HPDE6-E6E7 (cell line): ENCODE data around the gene PLAC9.

Source experiments
- DNase-seq: peaks from one replicate; pipeline ENCODE4 v3.0.0; 2011; ENCODE audit warnings: missing footprints; ENCODE audit errors: extremely low spot score

PLAC9 gene

DNA sequence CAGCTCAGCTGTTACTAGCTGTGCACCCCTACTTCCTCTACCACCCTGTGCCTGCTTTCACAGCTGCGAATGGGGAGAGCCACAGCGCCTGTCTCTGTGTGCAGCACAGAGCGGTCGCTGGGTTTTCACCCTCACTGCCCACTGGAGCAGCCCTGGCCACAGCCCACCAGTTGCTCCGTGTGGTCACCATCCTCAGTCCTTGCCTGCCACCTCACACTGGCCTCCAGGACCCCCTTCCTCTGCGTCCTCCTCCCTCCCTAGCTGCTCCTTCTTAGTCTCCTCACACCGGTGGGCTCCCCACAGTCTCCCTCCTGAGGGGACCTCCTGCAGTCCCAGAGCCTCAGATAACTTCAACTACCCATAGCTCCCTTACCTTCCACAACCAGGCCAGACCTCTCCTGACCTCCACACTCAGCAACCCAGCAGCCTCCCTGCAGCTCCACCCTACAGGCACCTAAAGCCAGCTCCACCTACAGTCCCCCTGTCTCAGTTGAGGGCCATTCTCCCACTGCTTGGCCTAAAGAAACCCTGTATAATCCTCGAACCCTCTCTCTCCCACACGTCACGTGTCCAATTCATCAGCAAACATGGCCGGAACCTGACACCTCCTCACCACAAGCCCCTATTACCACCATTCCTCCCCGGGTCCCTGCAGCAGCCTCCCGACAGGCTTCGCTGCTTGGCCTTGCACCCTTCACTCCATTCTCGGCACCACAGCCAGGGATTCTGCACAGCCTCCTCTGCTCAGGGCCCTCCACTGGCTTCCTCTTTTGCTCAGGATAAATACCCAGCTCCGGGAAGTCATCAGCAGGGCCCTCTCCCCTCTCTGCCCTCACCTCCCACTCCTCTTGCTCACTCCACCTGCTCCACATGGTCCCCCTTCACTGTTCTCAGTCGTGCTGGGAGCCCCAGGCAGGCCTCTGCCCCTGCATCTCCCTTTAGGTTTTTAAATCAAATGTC, 28.1 kb downstream of the PLAC9 start:
- DNase-seq, result no peak

DNA sequence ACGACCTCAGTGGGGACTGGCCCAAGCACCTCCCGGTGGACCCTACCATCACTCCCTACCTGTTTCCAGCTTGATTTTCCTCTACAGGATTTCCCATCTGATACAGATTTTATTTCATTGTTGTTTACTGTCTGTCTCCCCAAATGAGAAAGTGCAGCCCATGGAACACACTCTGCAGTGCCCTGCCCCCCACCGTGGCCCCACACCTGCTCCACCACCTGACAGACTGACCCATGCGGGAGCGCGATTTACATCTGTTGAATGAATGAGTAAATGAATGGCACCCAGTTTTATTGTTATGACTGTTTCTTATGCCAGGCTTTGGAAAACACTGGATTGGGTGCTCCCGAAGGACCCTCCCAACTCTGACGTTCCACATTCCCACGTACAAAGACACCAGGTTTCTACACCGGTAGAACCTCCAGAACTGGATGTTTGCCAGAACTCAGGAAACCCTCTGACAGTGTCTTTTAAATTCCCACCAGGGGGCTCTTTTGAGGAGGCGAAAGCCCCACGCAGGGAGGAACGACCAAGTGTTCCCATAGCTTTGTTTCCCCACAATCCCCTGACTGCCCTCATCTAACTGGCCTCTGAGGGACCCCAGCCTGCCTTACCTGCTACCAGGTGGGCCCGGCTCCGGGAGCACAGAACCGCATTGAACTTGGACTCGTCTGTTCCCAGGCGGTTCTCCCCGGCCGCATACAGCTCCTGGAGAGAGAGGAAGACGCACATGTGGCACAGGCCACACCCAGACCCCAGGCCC, 29.0 kb downstream of the PLAC9 start:
- no peak for DNase-seq

DNA sequence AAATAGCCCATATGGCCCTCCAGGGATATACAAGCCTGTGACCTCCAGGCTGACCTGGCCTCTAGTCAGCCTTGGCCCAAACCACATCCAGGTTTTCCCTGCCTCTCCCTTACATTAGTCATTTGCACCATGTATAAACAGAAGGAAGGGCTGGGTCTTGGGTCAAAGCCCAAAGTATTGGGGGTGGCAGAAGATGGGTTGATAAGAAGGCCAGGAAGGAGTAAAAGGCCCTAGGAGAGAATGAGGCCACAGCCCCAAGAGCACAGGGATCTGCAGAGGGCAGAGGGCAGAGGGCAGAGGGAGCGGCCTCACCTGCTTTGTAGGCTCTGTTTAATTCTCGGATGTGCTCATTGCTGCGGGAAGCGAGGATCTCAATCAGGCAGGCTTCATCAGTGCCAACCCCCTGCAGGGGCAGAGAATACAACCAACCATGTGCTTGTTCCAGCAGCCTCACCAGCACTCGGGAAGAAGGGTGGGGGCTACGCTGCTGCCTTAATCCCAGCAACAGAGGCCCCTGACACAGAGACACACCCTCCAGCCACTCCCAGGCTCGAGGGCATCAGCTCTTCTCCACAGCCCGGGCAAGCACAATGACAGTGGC, 31.3 kb downstream of the PLAC9 start:
- no peak for DNase-seq

DNA sequence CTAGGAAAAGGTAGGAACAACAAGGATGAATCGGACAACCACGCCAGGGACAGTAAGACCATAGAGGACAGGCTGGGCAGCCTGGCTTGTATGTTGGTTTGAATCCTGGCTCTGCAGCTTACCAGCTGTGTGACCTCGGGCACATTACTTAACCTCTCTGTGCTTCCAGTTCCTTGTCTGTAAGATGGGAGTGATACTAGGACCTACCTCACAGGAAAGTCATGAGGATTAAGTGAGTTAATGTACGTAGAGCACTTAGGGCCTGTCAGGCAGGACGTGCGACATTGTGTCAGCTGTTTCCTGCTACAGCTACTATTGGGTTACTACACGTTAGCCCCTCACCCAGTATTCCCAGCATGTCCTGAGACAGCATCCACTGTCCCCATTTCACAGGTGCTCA, 32.1 kb downstream of the PLAC9 start:
- no peak for DNase-seq

DNA sequence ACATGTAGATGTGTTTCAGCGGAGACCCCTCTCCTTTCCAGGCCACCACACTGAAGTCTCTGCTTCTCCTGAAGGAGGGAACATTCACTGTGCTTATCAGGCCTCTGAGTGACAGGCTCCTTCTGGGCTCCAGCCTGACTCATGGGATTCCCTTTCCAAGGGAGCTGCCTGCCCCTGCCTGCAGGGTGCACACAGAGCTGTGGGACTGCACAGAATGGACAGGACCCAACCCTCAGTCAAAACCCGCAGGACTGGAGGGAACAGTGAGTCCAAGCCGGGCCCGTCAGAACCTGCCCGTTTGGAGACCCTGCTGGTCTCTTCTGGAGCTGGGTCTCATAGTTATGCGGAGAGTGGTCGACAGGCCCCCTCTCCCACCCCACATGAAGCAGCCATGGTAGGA, 32.6 kb downstream of the PLAC9 start:
- peak; percentile 87 for DNase-seq

DNA sequence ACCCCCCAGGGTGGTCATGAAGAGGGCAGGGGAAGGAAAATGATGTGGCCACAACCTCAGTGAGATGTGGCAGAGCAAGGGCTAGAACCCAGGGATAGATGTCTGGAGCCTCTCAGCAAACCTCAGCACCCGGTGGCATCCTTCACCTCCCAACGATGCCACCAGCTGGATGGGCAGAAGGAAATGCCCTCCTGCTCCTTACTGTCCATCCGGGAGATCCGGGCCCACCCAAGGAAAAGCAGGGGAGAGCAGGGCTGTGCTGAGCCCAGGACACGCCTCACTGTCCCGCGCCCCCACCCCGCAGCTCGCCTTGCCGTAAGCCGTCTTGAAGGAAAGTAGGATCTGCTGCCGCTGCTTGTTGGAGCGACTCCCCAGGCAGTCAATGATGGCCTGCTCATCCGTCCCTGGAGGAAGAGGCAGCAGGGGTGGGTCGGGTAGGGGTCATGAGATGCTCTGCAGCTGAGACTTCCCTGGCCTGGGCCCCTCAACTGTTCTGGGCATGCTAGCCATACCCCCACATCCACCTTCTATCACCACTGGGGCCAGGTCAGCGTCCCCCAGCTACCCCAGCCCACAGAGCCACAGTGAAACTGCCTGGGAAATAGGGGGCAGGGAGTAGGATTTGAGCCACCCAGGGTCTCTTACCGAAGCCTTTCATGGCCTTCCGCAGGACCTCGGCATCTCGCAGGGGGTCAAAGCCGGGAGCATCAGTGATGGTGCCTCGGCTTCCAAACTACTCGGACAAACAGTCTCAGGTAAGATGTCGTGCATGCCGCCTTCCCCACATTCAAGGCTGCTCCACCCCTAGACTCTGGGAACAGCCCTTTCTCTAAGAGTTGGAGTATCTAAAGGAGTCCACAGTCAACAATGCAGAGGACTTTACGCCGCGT, 34.3 kb downstream of the PLAC9 start:
- DNase-seq, result no peak

DNA sequence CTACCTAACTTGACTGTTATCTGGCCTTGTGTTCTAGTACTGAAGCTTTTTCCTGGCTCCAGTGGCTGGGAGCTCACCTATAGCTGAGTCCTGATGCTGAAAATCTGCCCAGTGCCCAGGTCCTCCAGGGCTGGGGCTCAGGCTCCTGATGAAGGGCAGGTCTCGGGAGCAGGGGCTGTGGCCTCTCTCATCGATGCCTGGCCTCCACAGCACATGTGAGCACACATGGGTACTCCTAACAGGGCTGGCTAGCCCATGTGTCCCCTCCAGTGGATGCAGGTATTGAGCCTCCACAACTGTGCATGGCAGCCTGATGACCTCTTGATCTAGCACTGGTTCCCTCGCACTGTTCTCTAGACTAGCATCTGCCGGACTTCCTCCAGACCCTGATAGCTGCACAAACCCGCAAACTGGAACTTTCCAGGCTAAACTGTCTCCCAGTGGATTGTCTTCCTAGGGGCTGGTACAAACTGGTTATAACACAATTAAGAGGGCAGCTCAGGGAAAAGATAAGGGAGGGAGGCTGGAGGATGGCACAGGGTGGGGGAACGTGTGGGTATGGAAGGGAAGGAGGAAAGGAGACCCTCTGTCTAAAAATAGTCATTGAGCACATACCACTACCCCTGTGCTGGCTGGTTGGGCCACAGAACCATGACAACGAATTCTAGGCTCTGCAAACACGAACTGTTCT, 35.1 kb downstream of the PLAC9 start:
- DNase-seq, result no peak

DNA sequence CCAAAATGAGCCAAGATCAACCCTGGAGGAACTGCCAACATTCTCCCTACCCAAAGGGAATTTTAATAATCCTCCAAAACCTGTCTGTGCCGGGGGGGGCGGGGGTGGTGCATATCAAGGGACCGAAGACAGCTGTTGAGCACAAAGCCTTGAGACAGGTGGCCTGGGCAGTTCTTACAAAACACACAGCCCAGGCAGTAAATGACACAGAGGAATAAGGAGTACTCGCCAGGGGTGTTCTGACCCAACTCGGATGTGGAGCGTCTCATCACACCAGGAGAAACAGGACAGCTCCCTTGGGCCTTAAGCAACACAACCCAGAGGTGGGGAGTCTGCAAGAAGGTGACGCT, 35.6 kb downstream of the PLAC9 start:
- no peak for DNase-seq

DNA sequence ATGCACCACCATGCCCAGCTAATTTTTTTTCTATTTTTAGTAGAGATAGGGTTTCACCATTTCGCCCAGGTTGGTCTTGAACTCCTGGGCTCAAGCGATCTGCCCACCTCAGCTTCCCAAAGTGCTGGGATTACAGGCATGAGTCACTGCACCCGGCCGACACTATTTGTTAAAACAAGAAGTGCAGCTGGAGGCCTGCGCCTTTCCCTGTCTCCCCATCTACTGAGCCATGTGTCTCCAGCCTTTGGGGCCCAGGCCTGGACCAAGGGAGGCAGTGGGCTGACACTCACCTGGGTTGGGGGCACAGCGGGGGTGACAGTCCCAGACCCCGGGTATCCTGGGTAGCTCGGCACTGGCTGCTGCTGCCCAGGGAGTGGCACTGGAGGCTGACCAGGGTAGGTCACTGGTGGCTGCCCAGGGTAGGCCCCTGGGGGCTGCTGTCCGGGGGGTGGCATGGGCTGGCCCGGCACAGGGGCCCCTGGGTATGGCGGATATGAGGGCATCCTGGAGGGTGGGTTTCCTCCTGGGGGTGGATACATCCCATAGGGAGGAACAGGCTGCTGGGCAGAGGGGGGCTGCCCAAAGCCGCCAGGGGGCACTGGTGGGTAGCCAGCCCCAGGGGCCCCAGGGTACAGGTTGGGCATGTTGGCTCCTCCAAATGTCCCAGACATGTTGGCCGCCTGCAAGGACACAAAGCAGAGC, 36.3 kb downstream of the PLAC9 start:
- DNase-seq, result no peak

DNA sequence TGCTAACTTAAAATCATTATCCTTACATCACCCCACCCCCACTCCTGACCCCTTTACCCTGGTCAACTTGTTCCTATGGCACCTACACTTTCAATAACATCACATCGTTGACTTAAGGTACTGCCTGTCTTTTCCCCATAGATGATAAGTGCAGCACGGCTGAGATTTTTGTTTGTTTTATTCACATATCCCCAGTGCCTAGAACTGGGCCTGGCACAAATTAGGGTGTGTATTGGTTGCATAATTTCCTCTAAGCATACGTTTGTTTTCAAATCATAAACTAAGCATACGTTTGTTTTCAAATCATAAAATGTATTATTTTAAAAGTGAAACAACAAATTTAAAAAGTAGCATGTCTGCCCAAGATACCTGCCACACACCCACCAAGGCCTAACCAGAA, 37.5 kb downstream of the PLAC9 start:
- DNase-seq, result no peak

DNA sequence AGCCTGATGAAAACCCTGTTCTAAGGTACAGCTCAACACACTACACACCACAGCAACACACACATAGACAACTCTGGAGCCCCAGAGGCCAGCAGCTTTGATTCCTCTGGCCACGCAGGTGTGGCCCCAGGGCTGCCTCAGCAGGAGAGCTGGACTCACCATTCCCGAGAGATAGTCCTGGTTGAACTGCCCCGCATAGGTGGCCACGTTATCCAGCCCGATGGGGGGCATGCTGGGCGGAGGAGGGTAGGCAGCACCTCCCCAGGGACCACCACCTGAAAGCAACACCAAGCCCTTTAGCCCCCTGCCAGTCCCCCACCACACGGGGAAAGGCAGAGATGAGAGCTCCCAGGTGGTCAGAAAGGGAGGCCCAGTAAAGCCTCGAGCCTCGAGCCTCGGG, 38.1 kb downstream of the PLAC9 start:
- DNase-seq, result no peak

DNA sequence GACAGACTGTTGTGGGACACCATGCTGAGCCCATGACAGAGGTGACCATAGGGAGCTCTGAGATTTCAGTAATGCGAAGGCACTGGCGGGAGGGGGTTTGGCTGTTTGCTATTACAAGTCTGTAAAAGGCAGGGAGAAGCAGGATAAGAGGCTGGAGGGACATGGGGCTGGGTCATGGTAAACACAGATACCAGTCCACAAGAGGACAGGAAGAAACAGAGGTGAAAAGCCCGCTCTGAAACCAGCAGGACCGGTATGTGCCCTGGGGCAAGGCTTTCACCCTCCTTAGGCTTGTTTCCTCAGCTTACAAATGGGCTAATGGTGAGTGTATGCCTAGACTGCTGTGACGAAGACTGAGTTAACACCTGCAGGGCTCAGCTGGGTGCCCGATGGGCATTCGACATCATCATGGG, 38.7 kb downstream of the PLAC9 start:
- peak; percentile 31 for DNase-seq

DNA sequence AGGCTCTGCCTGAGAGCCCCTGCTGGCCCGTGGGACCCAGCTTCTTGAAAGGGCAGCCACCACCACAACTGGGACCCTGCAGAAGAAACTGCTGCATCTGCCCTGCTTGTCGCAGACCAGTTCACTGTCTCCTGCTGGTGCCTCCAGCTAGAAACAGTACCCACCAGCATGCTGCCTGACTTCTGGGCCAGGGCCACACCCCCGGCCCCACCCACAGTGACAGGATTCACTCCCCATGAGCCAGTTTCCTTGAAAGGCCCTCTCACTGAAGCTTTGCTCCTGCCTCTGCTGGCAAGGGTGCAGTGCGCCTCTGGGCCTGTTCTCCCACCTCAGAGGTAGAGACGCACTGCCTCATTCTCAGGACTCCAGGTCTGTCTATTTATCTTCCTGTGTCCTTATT, 40.4 kb downstream of the PLAC9 start:
- DNase-seq, result no peak

DNA sequence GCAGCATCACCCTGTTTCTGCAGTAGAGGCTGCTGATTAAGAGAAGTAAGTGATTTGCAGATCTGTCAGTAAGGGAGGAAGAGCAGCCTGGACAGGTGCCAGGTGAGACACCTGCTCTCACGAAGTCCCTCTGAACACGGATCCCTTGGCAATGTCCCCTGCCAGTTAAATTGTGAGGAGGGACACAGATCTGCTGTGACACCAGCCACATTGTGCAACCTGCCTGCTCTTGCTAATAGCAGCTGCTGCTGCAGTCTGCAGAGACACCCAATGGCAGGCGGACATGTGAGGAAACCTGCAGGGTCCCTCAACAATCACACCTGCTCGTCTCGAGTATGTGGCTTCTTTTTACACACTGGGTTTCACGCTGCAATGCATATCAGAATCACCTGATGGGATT, 40.9 kb downstream of the PLAC9 start:
- DNase-seq, result no peak

DNA sequence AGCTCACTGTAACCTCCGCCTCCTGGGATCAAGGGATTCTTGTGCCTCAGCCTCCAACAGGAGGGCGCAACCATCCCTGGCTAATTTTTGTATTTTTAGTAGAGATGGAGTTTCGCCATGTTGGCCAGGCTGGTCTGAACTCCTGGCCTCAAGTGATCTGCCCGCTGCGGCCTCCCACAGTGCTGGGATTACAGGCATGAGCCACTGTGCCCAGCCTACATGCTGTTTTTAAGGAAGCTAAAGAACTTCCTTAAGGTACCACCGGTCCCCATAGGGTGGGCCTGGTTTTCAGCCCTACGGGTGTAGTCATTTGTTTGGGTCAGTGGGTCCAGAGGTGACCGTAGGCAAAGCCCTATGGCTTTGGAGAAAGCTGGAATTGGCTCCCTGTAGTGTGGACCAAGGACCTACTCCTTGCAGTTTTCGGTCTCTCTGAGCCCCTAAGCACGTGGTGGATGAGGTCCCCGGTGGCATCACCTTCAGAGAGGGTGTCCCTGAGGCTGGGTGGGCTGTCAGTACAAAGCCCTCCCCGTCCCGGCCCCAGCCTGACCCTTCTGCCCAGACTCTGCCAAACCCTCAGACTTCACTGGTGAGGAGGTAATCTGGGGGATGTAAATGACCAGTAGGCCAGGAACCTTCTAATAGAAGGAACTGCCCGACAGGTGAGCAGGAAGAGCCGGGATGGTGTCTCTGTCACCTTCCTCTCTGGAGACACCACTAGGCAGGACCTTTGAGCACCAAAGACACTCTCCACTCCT, 42.3 kb downstream of the PLAC9 start:
- no peak for DNase-seq

DNA sequence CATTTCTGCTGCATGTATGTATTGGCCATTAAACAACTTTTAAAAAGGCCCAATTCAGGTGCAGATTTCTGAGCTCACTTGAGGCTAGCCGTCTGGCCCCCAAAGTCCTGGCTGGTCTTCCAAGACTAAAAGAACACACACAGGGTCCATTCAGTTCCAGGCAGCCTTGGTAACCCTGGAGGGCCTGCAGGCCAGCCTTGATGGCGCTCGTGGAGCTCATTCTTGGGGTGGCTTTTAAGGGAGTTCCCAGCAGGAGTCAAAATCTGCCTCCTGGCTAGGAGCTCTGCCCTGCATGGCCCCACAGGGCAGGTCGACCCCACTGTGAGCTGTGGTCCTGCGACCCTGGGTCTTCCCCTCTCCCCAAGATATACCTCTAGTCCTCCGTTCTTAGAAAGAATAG, 44.0 kb downstream of the PLAC9 start:
- DNase-seq, result no peak

DNA sequence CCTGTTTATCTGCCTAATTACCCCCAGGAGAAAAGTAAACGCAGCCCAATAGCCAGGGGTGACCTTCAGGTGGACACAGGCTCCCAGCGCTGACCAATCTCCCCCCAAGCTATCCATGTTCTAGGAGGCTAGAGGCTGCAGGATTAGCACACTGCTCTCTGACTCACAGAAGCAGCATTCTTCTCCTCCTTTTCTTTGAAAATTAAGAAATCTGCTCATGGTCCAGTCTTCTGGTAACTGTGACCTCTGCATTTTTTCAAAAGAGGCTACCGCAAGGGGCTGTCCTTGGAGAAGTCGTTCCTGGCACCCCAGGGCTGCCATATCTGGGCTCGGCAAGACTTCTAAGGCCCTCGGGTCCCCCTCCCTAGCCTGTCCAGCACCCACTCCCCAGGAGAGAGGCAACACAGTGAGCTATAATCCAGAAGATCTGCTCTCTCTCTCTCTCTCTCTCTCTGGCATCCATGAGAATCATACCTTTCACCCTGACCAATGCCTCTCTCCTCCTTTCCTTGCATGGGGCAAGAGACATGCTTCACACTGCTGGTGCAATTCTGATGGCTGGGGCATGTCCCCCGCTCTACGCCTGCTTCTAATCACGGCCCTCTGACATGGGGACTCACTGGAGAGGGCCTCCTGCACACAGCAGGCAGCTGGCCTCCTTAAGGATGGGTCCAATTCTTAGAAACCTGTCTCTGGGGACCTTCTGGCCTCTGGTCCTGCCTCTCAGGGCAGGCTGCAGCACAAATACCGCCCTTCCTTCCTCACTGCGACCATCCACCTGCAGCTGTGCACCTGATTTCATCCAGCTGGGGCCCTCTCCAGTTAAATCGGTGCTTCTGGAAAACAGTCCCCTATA, 45.5 kb downstream of the PLAC9 start:
- DNase-seq, result no peak

DNA sequence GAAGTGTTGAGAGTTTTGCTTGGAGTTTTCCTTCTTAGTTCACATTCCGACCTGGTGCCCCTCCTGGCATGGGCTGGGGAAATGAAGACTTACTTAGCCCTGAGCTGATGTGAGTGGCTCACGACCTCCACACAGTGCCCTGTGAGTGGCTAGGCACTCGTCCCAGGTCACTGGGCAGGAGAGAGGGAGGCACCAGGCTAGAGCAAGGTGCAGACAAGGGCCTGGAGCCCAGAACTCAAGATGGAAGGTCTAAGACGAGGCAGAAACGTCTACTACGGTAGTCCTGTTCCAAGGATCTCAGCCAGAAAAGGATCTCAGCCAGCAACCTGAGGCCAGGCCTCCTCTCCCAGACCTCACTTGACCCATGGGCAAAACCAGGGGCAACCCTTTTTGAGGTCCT, 50.5 kb downstream of the PLAC9 start:
- no peak for DNase-seq

DNA sequence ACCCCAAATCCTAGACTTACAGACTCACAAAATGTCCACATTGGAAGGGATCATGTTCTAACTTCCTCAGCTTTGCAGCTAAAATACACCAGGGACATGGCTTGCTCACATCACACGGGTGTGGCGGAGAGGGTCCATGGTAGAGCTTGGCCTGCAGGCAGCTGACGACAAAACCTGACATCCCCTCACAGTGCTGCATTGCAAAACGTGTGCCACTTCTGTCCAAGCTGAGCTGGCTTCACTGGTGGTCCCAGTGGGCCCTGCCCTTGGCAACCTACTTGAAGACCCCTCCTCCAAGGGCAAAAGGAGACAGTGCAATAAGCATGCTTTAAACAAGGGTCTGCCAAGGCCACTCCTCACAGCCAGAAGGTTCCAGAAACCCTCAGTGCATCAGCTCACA, 50.9 kb downstream of the PLAC9 start:
- DNase-seq, result no peak
